GM06990 (cell line): ENCODE data around the gene SPTBN4.

ENCODE experiments used
- DNase-seq: peaks from one replicate; pipeline ENCODE4 v3.0.0-alpha.2; 2011; ENCODE audit not compliant: insufficient read length; ENCODE audit errors: extremely low read depth
- H3K27me3 ChIP-seq: replicated peaks from 2 replicates; pipeline ENCODE4 v1.6.0; 2011; ENCODE audit warnings: low read length; ENCODE audit not compliant: control insufficient read depth, insufficient read depth
- H3K36me3 ChIP-seq: 2 replicates; pipeline ENCODE4 v1.5.1; 2011; ENCODE audit warnings: low read length; ENCODE audit not compliant: control insufficient read depth, insufficient read depth
- H3K4me3 ChIP-seq: replicated peaks from 2 replicates; pipeline ENCODE4 v1.5.1; 2011; ENCODE audit warnings: low read depth, mild to moderate bottlenecking, control low read depth, low read length
- TF ChIP-seq, protein P1 (sequence below): IDR thresholded peaks from 2 replicates; pipeline ENCODE4 v1.5.1; 2011; ENCODE audit warnings: low read length, control low read depth, mild to moderate bottlenecking, inconsistent platforms; ENCODE audit not compliant: insufficient read depth, poor library complexity, severe bottlenecking

The SPTBN4 gene

GRCh38 chr19:40581531-40581930 lies 114.7 kb downstream of the SPTBN4 start:
- Histone ChIP-seq H3K4me3 (no peak overlapping the region), H3K36me3 (peaks cover 19% of the 10 kb centered on the region), H3K27me3 (no peaks in the 10 kb centered on the region)
- TF ChIP-seq, protein P1, sequence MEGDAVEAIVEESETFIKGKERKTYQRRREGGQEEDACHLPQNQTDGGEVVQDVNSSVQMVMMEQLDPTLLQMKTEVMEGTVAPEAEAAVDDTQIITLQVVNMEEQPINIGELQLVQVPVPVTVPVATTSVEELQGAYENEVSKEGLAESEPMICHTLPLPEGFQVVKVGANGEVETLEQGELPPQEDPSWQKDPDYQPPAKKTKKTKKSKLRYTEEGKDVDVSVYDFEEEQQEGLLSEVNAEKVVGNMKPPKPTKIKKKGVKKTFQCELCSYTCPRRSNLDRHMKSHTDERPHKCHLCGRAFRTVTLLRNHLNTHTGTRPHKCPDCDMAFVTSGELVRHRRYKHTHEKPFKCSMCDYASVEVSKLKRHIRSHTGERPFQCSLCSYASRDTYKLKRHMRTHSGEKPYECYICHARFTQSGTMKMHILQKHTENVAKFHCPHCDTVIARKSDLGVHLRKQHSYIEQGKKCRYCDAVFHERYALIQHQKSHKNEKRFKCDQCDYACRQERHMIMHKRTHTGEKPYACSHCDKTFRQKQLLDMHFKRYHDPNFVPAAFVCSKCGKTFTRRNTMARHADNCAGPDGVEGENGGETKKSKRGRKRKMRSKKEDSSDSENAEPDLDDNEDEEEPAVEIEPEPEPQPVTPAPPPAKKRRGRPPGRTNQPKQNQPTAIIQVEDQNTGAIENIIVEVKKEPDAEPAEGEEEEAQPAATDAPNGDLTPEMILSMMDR, result no peak
- DNase-seq, result no peak

GRCh38 chr19:40582467-40582866 lies 115.7 kb downstream of the SPTBN4 start:
- Histone ChIP-seq H3K27me3 (no peaks in the 10 kb centered on the region), H3K4me3 (no peak overlapping the region), H3K36me3 (peaks cover 21% of the 10 kb centered on the region)
- TF ChIP-seq, protein P1, result no peak
- no peak for DNase-seq

- Histone ChIP-seq H3K27me3 (no peaks in the 10 kb centered on the region), H3K4me3 (no peak overlapping the region), H3K36me3 (peaks cover 20% of the 10 kb centered on the region)
- no peak for DNase-seq
- TF ChIP-seq, protein P1, result no peak
These were observed 116.5 kb downstream of the SPTBN4 start for GRCh38 chr19:40583283-40583682.

DNA sequence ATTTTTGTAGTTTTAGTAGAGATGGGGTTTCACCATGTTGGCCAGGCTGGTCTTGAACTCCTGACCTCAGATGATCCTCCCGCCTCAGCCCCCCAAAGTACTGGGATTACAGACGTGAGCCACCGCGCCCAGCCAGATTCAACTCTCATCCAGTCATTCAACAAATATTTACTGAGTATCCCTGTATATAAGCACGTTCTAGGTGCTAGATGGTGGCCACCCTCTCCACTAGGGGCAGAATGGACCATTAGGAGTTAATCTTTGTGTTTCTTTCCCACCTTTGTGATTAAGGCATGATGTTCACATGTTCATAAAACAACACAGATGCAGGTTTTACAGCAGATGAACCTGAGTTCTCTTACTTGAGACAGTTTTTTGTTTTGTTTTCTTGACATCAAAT lies 117.2 kb downstream of the SPTBN4 start:
- TF ChIP-seq, protein P1, result peak; percentile 42
- Histone ChIP-seq H3K36me3 (peaks cover 21% of the 10 kb centered on the region), H3K4me3 (no peak overlapping the region), H3K27me3 (no peaks in the 10 kb centered on the region)
- no peak for DNase-seq

- no peak for DNase-seq
- Histone ChIP-seq H3K36me3 (peaks cover 20% of the 10 kb centered on the region), H3K4me3 (no peak overlapping the region), H3K27me3 (no peaks in the 10 kb centered on the region)
- TF ChIP-seq, protein P1, result no peak
These were observed 118.6 kb downstream of the SPTBN4 start for GRCh38 chr19:40585241-40585981.
